ENCODE data around the gene SUPT6H. TPM values are rescaled to one million over a fixed set of nuclear protein-coding genes. Genes with fewer than 3 reads are reported as not detected.

The SUPT6H gene
- total RNA-seq, 2 donors from 2014 or later = 26.5 to 37.2 TPM

GRCh38 chr17:28635506-28635905 lies 26.5 kb upstream of the SUPT6H start:
- intact Hi-C loops (cut with DNase I) = no loop called here
- Histone ChIP-seq H3K36me3 (replicated peaks in 1 of 2; ENCODE audit: insufficient read depth in 1 of 2, low read depth in 2 of 2) (peaks cover 30 to 76% of the 10 kb centered on the region in 2 donors), H3K9me3 (no peaks in the 10 kb centered on the region), H3K27me3 (no peaks in the 10 kb centered on the region), H3K27ac (no peak overlapping the region), H3K4me1 (no peaks in the 10 kb centered on the region), H3K4me3 (no peak overlapping the region)
- DNase-seq = no peak
- no peak for ATAC-seq
- TF ChIP-seq, protein P1, sequence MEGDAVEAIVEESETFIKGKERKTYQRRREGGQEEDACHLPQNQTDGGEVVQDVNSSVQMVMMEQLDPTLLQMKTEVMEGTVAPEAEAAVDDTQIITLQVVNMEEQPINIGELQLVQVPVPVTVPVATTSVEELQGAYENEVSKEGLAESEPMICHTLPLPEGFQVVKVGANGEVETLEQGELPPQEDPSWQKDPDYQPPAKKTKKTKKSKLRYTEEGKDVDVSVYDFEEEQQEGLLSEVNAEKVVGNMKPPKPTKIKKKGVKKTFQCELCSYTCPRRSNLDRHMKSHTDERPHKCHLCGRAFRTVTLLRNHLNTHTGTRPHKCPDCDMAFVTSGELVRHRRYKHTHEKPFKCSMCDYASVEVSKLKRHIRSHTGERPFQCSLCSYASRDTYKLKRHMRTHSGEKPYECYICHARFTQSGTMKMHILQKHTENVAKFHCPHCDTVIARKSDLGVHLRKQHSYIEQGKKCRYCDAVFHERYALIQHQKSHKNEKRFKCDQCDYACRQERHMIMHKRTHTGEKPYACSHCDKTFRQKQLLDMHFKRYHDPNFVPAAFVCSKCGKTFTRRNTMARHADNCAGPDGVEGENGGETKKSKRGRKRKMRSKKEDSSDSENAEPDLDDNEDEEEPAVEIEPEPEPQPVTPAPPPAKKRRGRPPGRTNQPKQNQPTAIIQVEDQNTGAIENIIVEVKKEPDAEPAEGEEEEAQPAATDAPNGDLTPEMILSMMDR (IDR thresholded peaks at IDR 0.05) = no peak
- TF ChIP-seq POLR2A (IDR thresholded peaks at IDR 0.05) = no peak
- 100% methylated on average over 1 of the region's 1 CpG for WGBS, 2 donors

DNA sequence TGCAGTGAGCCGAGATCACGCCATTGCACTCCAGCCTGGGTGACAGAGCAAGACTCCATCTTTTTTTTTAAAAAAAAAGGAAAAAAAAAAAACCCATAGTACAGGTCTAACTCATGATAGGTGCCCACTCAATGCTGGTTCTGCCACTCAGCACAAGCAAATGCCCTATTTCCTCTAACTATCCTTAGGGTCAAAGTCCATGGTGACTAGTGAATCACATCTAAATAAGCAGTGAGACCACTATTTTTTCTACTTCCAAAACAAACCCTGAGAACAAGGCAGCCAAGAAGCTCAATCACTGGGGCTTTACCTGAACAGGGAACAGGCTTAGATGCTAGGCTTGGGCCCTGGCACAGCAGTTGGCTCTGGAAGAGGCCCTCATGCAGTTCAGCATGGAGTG lies 20.4 kb upstream of the SUPT6H start:
- intact Hi-C loops (cut with DNase I) = no loop called here
- no peak overlapping the region for H3K27ac ChIP-seq
- no peak overlapping the region for H3K4me3 ChIP-seq
- no peaks in the 10 kb centered on the region for H3K9me3 ChIP-seq
- DNase-seq = no peak
- H3K4me1 ChIP-seq = peaks cover 39% of the 10 kb centered on the region
- H3K27me3 ChIP-seq = no peaks in the 10 kb centered on the region
- TF ChIP-seq, protein P1 (IDR thresholded peaks at IDR 0.05) = no peak
- TF ChIP-seq POLR2A (IDR thresholded peaks at IDR 0.05) = no peak
- H3K36me3 ChIP-seq (replicated peaks in 1 of 2; ENCODE audit: insufficient read depth in 1 of 2, low read depth in 2 of 2) = peaks cover 16 to 47% of the 10 kb centered on the region in 2 donors
- 96 to 100% methylated on average over 2 of the region's 2 CpGs for WGBS, 2 donors
- ATAC-seq = no peak

GRCh38 chr17:28643983-28644786 lies 17.8 kb upstream of the SUPT6H start:
- peak; percentile 21 for ATAC-seq
- WGBS, 2 donors = 0 to 2% methylated on average over 9 to 18 of the region's 18 CpGs
- intact Hi-C loops (cut with DNase I) = no loop called here
- peak; percentile 54 to 71 (median 67) for DNase-seq
- Histone ChIP-seq H3K36me3 (replicated peaks in 1 of 2; ENCODE audit: insufficient read depth in 1 of 2, low read depth in 2 of 2) (peaks cover 5 to 30% of the 10 kb centered on the region in 2 donors), H3K27ac (peak overlapping the region; percentile 69 to 90 (median 80)), H3K4me3 (peak overlapping the region; percentile 87 to 97), H3K4me1 (peaks cover 46% of the 10 kb centered on the region), H3K9me3 (no peaks in the 10 kb centered on the region), H3K27me3 (no peaks in the 10 kb centered on the region)
- TF ChIP-seq, protein P1 (IDR thresholded peaks at IDR 0.05) = peak; percentile 15 to 68 (median 59)
- no peak for TF ChIP-seq POLR2A (IDR thresholded peaks at IDR 0.05)

DNA sequence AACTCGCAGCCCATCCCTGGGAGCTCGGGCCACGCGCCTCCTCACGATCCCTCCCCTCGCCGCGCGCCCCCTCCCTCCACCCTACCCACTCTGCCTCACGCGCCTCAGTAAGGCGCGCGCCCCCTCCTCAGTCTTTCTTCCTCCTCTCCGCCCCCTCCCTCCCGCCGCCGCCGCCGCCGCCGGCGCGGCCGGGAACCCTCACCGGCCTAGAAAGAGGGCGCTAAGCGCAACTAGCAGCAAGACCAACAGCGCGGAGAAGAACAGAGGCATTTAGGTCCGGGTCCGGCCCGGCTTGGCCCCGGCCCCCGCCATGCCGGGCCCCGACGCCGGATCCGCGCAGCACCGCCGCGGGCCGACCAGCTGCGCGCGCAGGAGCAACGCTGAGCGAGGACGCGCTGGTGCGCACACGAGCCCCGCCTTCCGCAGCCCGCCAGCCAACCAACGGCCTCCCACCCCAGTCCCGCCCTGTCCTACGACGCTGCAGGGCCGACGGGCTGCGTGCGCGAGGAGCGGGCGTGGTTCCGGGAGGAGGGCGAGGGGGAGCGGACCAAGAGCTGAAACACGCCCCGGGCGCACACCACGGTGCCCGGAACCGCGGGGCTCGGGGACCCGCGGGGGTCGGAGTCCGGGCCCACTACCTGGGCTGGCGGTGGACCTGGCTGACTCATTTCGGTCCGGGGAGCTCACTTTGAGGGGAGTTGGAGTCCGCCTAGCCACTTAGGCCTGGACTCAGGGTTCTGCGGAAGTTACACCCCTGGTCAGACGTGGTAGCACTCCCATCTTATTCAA lies 17.0 kb upstream of the SUPT6H start, which contains the start of gene BLTP2:
TSS of gene BLTP2 (minus strand) at position 372 of the 789 bp plus-strand sequence. CDS start at position 270, 102 bp downstream.
- Histone ChIP-seq H3K27ac (peak within 1 kb of the TSS; percentile 69 to 90 (median 80)), H3K9me3 (no peaks in the 10 kb centered on the region), H3K4me1 (peaks cover 46% of the 10 kb centered on the region), H3K4me3 (peak within 1 kb of the TSS; percentile 87 to 97), H3K27me3 (no peaks in the 10 kb centered on the region), H3K36me3 (replicated peaks in 1 of 2; ENCODE audit: insufficient read depth in 1 of 2, low read depth in 2 of 2) (peaks cover 0 to 24% of the 10 kb centered on the region in 2 donors)
- intact Hi-C loops (cut with DNase I) = no loop called here
- DNase-seq (peak; percentile 96 to 97 (median 96)), ATAC-seq (peak; percentile 97)
- 0 to 1% methylated on average over 13 to 83 of the region's 89 CpGs for WGBS, 2 donors
- TF ChIP-seq POLR2A (IDR thresholded peaks at IDR 0.05) = peak; percentile 75 to 89 (median 76)
- TF ChIP-seq, protein P1 (IDR thresholded peaks at IDR 0.05) = peak in 4 of 7 experiments; percentile 1 to 31 (median 20)
